Stimulated activated CD8-positive, alpha-beta memory T cell treated with anti-CD3 and anti-CD28 coated beads, Interleukin-15, amount 100 ng/mL, for 4 hours (primary cell): ENCODE results near the gene RNF144A.
"Not testable (repeated sequence)": the region's sequence is repeated elsewhere in the genome, so short reads cannot be mapped to it uniquely, and the experiment has no call there.

Source experiments
- DNase-seq, 2 donors: peaks; one replicate each; pipeline ENCODE4 v3.0.0-alpha.2; 2020; ENCODE audit warnings: low read depth in 2 of 2

RNF144A gene

DNA sequence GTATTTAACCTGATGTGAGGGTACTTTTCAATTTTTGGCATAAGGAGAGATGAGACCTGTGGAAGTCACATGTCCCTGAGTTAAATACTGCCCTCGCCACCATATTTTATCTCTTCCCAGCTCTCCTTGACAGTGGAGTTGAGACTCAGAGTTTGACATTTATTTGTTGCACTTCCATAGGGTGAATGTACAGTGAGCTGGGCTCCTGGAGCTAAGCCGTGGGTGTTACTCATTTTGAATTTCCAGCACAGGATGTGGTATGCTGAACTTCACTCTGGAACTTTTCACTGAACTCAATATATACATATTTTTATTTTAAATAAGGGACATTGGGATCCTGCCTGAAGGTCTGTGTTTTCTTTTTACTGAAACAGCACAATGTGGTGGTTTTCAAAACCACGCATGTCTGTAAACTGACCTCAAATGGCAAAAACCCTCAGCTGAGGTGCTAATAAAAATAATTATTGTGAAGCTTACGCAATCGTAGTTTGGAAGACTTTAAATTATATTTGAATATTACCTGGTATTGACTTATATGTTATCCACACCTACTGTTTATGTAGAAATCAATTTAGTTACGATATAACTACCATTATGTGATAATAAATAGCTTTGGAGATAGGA lies 12.1 kb downstream of the RNF144A start:
- DNase-seq: no peak

GRCh38 chr2:6930923-6931647 lies 13.9 kb downstream of the RNF144A start:
- DNase-seq: no peak

- no peak for DNase-seq
Observed at GRCh38 chr2:6931753-6932152, 14.5 kb downstream of the RNF144A start.

GRCh38 chr2:6932206-6932605 lies 15.0 kb downstream of the RNF144A start:
- no peak for DNase-seq

- no peak for DNase-seq
Observed at GRCh38 chr2:6932828-6933227, 15.6 kb downstream of the RNF144A start.

- no peak for DNase-seq
Observed at GRCh38 chr2:6933911-6934310, 16.7 kb downstream of the RNF144A start.

DNA sequence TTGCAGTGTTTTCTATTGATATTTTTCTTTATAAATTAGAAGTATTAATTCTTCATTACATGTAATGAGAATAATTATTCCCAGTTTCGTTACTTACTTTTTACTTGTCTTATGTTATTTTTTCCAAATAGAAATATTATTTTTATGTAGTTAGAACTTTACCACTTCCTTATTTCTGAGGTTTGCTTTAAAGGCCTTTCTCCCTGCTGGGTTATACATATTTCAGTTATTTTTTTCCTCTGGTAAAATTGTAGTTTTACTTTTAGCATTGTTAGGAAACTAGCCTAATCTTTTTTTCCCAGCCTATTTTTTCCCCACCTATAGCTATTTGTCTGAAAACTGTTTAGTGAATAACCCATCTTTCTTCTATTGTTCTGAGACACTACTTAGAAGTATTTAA lies 17.1 kb downstream of the RNF144A start:
- no peak for DNase-seq

DNA sequence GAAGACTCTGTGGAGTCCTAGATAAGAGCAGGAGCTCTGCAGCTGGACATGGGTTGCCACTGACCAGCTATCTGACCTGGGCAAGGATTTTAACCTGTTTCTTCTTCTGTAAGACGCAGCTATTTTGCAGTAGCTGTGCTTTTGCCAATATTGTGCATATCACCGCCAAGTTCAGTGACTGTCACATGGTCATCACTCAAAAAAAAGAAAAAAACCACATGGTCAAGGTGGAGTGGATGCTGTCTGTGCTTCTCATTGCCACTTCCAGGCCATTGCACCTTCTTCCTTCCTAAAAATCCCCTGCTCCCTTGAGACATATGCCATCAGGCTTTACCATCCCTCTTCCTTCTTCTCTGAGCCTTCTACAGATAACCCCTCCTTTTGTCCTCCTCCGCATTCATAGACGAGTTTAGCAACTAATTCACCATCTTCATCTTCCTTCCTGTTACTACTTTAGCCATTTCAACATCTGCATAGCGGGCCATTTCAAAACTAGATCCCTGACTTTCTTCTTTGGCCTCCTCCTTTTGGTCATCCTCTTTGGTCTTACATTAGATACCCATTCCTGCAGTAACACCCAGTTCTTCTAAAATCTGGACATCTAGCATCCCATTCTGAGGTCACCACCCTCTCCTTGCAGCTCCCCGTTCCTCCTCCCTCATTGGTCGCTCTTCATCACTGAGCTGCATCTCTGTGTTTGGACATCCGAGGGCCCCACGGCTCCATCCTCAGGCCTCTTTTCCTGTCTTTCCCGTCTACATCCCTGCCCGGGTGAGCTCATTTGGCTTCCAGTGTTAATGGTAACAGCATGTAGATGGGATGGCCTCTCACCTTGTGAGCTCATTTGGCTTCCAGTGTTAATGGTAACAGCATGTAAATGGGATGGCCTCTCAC lies 17.8 kb downstream of the RNF144A start:
- no peak for DNase-seq

- not testable (repeated sequence) for DNase-seq
Observed at GRCh38 chr2:6935652-6936020, 18.4 kb downstream of the RNF144A start.

DNA sequence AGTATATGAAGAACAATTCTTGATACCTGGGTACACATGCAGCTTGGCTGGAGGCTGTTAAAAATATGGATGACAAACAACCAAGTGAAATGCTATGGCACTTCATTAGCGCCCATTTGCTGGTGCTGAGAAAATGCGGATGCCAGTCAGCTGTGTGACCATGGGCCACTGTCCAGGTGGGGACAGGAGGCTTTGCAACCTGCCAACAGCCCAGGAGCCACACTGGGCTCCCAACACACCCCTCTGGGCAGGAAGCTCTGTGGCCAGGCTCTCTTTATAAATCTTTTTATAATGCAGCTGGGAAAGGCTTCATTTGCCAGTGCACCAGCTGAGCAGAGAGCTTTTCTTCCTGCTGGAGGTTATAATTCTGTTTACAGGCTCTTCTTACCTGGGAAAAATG lies 19.9 kb downstream of the RNF144A start:
- DNase-seq: no peak

DNA sequence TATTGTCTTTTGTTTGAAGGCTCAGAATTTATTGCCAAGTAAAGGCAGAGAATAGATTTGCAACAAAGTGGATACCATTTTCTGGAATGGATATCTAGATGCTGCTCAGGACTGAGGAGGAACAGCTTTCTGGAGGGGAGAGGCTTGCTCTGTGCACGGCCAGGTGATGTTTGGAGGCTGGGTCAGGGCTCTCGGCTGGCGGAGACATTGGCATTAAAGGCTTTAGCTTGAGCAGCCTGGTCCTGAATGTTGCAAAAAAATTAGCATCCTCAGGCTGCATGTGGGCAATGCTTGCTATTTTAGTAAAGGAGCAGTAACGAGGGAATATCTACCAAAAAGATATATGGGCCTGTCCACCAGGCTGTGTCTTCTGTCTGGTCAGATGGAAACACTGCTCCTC lies 20.4 kb downstream of the RNF144A start:
- no peak for DNase-seq

GRCh38 chr2:6939071-6939470 lies 21.9 kb downstream of the RNF144A start:
- DNase-seq: no peak

DNA sequence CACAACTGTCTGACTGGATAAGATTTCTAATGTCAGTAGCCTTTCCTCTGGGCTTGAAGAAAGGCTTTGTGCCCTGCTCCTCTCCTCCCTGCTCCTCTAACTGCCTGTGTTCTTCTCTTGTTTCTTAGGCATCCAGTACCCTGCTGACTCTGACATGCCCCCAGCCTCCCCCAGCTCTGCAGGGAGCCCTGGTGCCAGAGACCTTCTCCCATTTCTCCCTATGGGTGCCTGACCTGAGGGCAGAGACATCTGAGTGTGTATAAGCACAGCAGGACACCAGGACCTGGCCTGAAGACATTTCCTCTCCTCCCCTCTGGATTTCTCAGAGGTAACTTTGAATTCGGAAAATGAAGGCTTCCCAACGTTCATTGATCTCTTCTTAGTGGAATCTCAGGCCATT lies 23.6 kb downstream of the RNF144A start:
- DNase-seq: no peak

DNA sequence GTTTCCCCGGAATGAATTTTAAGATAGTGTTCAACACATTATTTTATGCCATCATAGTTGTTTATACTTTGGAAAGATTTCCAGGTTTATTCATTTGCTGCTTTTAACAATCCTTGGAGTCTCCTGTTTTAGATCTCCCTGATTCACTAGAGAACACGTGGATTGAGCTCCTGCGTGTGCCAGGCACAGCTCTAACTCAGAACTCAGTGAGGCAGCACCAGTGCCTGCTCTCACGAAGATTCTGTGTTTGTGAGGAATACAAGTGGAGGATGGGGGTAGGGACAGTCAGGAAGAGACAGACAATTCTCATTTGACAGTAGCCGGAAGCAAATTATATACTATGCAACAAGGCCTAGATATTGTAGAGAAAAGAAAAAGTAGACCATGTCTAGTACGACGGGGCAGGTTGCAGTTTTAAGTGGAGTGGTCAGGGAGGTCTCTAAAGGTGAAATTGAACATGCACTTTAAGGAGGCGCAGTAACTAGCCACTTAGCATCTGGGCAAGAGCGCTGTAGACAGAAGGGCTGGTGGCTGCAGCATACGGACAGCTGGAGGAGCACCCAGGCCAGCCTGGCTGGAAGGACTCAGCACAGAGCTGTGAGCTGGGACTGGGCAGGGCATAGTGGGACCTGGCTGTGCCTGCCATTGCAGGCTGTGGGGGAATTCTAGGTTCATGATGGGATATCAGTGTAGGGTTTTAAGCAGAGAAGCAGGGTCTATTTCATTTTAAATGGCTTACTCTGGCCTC lies 24.3 kb downstream of the RNF144A start:
- no peak for DNase-seq

- no peak for DNase-seq
Observed at GRCh38 chr2:6942848-6943247, 25.6 kb downstream of the RNF144A start.

GRCh38 chr2:6943523-6943922 lies 26.3 kb downstream of the RNF144A start:
- no peak for DNase-seq

DNA sequence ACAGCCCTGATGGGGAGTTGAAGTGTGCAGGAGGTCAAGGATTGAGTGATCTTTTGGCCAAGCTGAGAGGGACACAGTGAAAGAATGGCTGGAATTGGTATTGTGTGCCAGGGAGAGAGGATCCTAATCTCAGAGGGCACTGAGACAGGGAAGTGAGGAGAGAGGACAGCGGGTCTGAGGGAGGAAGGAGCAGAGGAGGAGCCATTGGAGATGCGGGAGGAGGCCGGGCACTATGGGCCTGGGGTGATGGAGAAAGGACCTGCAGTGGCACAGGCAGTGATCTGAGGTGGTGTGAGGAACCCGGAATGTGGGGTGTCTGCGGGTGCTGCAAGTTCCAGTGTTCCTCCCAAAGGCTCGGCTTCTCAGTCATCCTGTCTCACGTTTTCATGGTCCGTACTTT lies 26.8 kb downstream of the RNF144A start:
- no peak for DNase-seq

GRCh38 chr2:6944555-6944954 lies 27.3 kb downstream of the RNF144A start:
- no peak for DNase-seq

DNA sequence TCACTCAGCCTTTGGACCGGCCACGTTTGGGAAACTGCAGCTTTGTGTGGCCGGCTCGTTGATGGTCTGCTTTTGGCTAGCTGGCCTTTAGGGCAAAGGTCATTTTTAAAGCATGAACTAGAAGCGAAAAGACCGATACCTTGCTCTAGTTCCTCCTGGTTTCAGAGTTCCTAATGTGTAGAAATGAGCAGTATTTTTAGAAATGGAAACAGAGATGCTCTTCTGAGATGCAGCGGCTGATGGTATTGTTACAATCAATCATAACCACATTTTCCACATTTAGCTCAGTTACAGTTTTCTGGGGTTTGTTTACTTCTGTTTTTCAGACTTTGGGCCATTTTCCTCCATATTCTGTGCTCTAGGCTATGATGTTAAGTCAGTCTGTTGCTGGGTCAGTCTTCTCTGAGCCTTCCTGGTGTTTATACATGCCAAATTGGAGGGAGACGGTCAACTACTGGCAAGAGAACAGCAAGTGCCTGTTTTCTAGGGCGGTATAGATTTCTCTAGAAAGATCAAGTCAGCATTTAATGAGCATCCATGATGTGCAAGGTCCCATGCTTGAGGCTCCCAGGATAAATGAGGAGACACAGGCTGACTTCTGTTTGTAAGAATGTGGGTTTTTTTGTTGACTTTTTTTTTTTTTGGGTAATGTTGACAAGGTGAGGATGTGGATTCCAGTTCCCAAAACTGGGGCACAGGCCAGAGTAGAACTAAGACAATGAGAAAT lies 28.0 kb downstream of the RNF144A start:
- no peak for DNase-seq

DNA sequence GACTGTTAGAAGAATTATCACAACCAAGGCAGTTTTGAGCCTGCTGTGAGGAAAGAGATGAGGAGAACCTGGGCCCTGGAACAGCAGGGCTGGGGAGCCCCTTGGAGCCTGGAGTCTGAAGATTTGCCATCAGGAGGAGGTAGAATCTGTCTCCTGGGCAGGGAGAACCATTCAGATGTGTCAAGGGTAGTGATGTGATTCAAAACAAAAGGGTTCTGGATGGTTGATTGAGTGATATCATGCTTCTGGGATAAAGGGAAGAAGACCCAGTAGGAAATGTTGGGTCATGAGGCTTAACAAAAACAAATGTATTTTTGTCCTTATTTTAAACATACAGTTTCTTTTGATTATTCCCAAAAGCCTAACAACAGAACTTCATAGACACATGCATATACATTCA lies 28.6 kb downstream of the RNF144A start:
- no peak for DNase-seq

- no peak for DNase-seq
Observed at GRCh38 chr2:6946722-6947121, 29.5 kb downstream of the RNF144A start.
